Vagina (tissue), 2 donors: Measurements from ENCODE around the gene CD34. TPM values are rescaled to one million over a fixed set of nuclear protein-coding genes. Genes with fewer than 3 reads are reported as not detected.

Experiments
- DNase-seq, 2 donors: peaks; one replicate each; pipeline ENCODE4 v3.0.0-alpha.2; 2017; ENCODE audit errors: extremely low spot score in 2 of 2
- H3K27ac ChIP-seq: fragments of 200-600 bp; sonication (generic); one replicate; pipeline ENCODE4 v1.5.1; 2019
- H3K27me3 ChIP-seq: fragments of 200-600 bp; sonication (generic); one replicate; pipeline ENCODE4 v1.5.1; 2019
- H3K36me3 ChIP-seq, 2 donors: fragments of 200-600 bp; sonication (generic); one replicate each; pipeline ENCODE4 v1.5.1; 2017 to 2019
- H3K4me1 ChIP-seq: fragments of 200-600 bp; sonication (generic); one replicate; pipeline ENCODE4 v1.5.1; 2019
- H3K4me3 ChIP-seq, 2 donors: fragments of 200-600 bp; sonication (generic); 1 replicate in 1 of 2; 2 replicates in 1 of 2; pipeline ENCODE4 v1.5.1; 2016 to 2019
- H3K9me3 ChIP-seq: fragments of 200-600 bp; sonication (generic); one replicate; pipeline ENCODE4 v1.5.1; 2019
- CTCF ChIP-seq, 3 experiments: fragments of 450-650 bp in 2 of 3; fragments of 200-600 bp in 1 of 3; sonication (generic) in 1 of 3; IDR thresholded peaks; one replicate each; pipeline ENCODE4 v1.5.1; 2017 to 2019; ENCODE audit warnings: antibody characterized with exemption in 3 of 3, mild to moderate bottlenecking in 2 of 3, moderate library complexity in 2 of 3
- POLR2A ChIP-seq, 2 donors: fragments of 450-650 bp; IDR thresholded peaks; one replicate each; pipeline ENCODE4 v1.6.1; 2017; ENCODE audit warnings: antibody characterized with exemption in 2 of 2, mild to moderate bottlenecking in 2 of 2, moderate library complexity in 2 of 2
- POLR2AphosphoS5 ChIP-seq, 2 donors: sonication (generic); formaldehyde crosslinking; IDR thresholded peaks; one replicate each; pipeline ENCODE4 v1.9.0; 2017; ENCODE audit warnings: antibody characterized with exemption in 2 of 2, mild to moderate bottlenecking in 2 of 2, low read depth in 1 of 2; ENCODE audit not compliant: insufficient read depth in 1 of 2
- intact Hi-C: fragments of 100-400 bp; cut with DNase I; formaldehyde crosslinking; loops from one replicate; pipeline ENCODE4 v1.15.1; 2023
- total RNA-seq: library from RNA; depleted of rRNA; stranded (reverse); fragments of >200 nt; gene quantifications from one replicate; pipeline ENCODE4 v1.2.3, GENCODE V29; 2016

Gene CD34
- total RNA-seq, 1 donor from 2014 or later, result 57.5 TPM

- Histone ChIP-seq H3K4me3 (no peak overlapping the region), H3K27ac (no peak overlapping the region), H3K9me3 (no peaks in the 10 kb centered on the region), H3K27me3 (no peaks in the 10 kb centered on the region), H3K4me1 (peaks cover 28% of the 10 kb centered on the region), H3K36me3 (no peaks in the 10 kb centered on the region)
- TF ChIP-seq POLR2AphosphoS5 (IDR thresholded peaks at IDR 0.05; ENCODE audit: insufficient read depth in 1 of 2, low read depth in 1 of 2) (no peak), CTCF (IDR thresholded peaks at IDR 0.05) (no peak), POLR2A (IDR thresholded peaks at IDR 0.05) (no peak)
- intact Hi-C loops, result no loop called here
- no peak for DNase-seq
Observed at GRCh38 chr1:207956986-207957385, 46.1 kb upstream of the CD34 start.

GRCh38 chr1:207954104-207954503, 43.2 kb upstream of the CD34 start:
- peaks cover 14% of the 10 kb centered on the region for H3K4me1 ChIP-seq
- H3K36me3 ChIP-seq, result no peaks in the 10 kb centered on the region
- intact Hi-C loops, result no loop called here
- TF ChIP-seq CTCF (IDR thresholded peaks at IDR 0.05) (no peak), POLR2AphosphoS5 (IDR thresholded peaks at IDR 0.05; ENCODE audit: insufficient read depth in 1 of 2, low read depth in 1 of 2) (no peak), POLR2A (IDR thresholded peaks at IDR 0.05) (no peak)
- H3K27me3 ChIP-seq, result no peaks in the 10 kb centered on the region
- no peak overlapping the region for H3K27ac ChIP-seq
- no peak overlapping the region for H3K4me3 ChIP-seq
- H3K9me3 ChIP-seq, result no peaks in the 10 kb centered on the region
- DNase-seq, result no peak

- Histone ChIP-seq H3K4me1 (peaks cover 2% of the 10 kb centered on the region), H3K4me3 (no peak overlapping the region), H3K36me3 (no peaks in the 10 kb centered on the region), H3K27ac (no peak overlapping the region), H3K27me3 (no peaks in the 10 kb centered on the region), H3K9me3 (no peaks in the 10 kb centered on the region)
- TF ChIP-seq POLR2AphosphoS5 (IDR thresholded peaks at IDR 0.05; ENCODE audit: insufficient read depth in 1 of 2, low read depth in 1 of 2), result no peak
- TF ChIP-seq POLR2A (IDR thresholded peaks at IDR 0.05), result no peak
- TF ChIP-seq CTCF (IDR thresholded peaks at IDR 0.05), result no peak
- intact Hi-C loops, result no loop called here
- DNase-seq, result no peak
Observed at GRCh38 chr1:207952617-207953542, 42.0 kb upstream of the CD34 start.

GRCh38 chr1:207951652-207952051, 40.7 kb upstream of the CD34 start:
- no peaks in the 10 kb centered on the region for H3K36me3 ChIP-seq
- no peaks in the 10 kb centered on the region for H3K4me1 ChIP-seq
- H3K27me3 ChIP-seq, result no peaks in the 10 kb centered on the region
- TF ChIP-seq POLR2A (IDR thresholded peaks at IDR 0.05) (no peak), POLR2AphosphoS5 (IDR thresholded peaks at IDR 0.05; ENCODE audit: insufficient read depth in 1 of 2, low read depth in 1 of 2) (peak in 1 of 2 donors; percentile 76)
- intact Hi-C loops, result no loop called here
- DNase-seq, result no peak
- no peak overlapping the region for H3K27ac ChIP-seq
- no peak overlapping the region for H3K4me3 ChIP-seq
- H3K9me3 ChIP-seq, result no peaks in the 10 kb centered on the region

- Histone ChIP-seq H3K36me3 (no peaks in the 10 kb centered on the region), H3K9me3 (no peaks in the 10 kb centered on the region), H3K4me1 (no peaks in the 10 kb centered on the region), H3K27ac (no peak overlapping the region), H3K4me3 (no peak overlapping the region), H3K27me3 (no peaks in the 10 kb centered on the region)
- intact Hi-C loops, result no loop called here
- no peak for TF ChIP-seq CTCF (IDR thresholded peaks at IDR 0.05)
- TF ChIP-seq POLR2AphosphoS5 (IDR thresholded peaks at IDR 0.05; ENCODE audit: insufficient read depth in 1 of 2, low read depth in 1 of 2), result no peak
- TF ChIP-seq POLR2A (IDR thresholded peaks at IDR 0.05), result no peak
- no peak for DNase-seq
Observed at GRCh38 chr1:207950750-207951149, 39.8 kb upstream of the CD34 start.
